ENCODE measurements around the gene CASP8AP2.
"Not testable (repeated sequence)": the region's sequence is repeated elsewhere in the genome, so short reads cannot be mapped to it uniquely, and the experiment has no call there.

Gene CASP8AP2

GRCh38 chr6:89818977-89819335 lies 10.7 kb upstream of the CASP8AP2 start:
- no peak for DNase-seq (ENCODE audit: low read depth)
- peak overlapping the region; percentile 98 for H3K4me3 ChIP-seq (ENCODE audit: low read depth, low read length)

- DNase-seq (ENCODE audit: low read depth), result peak; percentile 74
- H3K4me3 ChIP-seq (ENCODE audit: low read depth, low read length), result peak within 1 kb of the TSS; percentile 98
Observed at GRCh38 chr6:89819336-89820130, 10.1 kb upstream of the CASP8AP2 start, which contains the start of gene MDN1. Gene MDN1, minus strand, starts transcription at chr6:89819794. Its CDS starts 187 bp downstream, at chr6:89819607.

GRCh38 chr6:89826029-89826528 lies 3.6 kb upstream of the CASP8AP2 start:
- no peak for DNase-seq (ENCODE audit: low read depth)
- no peak overlapping the region for H3K4me3 ChIP-seq (ENCODE audit: low read depth, low read length)

- not testable (repeated sequence) for DNase-seq (ENCODE audit: low read depth)
- H3K4me3 ChIP-seq (ENCODE audit: low read depth, low read length), result peak overlapping the region; percentile 92
Observed at GRCh38 chr6:89828475-89828987, 1.1 kb upstream of the CASP8AP2 start.

- peak overlapping the region; percentile 92 for H3K4me3 ChIP-seq (ENCODE audit: low read depth, low read length)
- DNase-seq (ENCODE audit: low read depth), result no peak
Observed at GRCh38 chr6:89828988-89829471, 650 bp upstream of the CASP8AP2 start.

- H3K4me3 ChIP-seq (ENCODE audit: low read depth, low read length), result peak overlapping the region; percentile 92
- no peak for DNase-seq (ENCODE audit: low read depth)
Observed at GRCh38 chr6:89830170-89830809, 610 bp downstream of the CASP8AP2 start.

- no peak for DNase-seq (ENCODE audit: low read depth)
- no peak overlapping the region for H3K4me3 ChIP-seq (ENCODE audit: low read depth, low read length)
Observed at GRCh38 chr6:89834884-89835792, 5.5 kb downstream of the CASP8AP2 start.

GRCh38 chr6:89836639-89837222 lies 7.1 kb downstream of the CASP8AP2 start:
- H3K4me3 ChIP-seq (ENCODE audit: low read depth, low read length), result no peak overlapping the region
- DNase-seq (ENCODE audit: low read depth), result no peak

- DNase-seq (ENCODE audit: low read depth), result no peak
- H3K4me3 ChIP-seq (ENCODE audit: low read depth, low read length), result no peak overlapping the region
Observed at GRCh38 chr6:89840538-89840937, 10.9 kb downstream of the CASP8AP2 start.

- no peak for DNase-seq (ENCODE audit: low read depth)
Observed at GRCh38 chr6:89842228-89842627, 12.5 kb downstream of the CASP8AP2 start.

GRCh38 chr6:89843070-89843469 lies 13.4 kb downstream of the CASP8AP2 start:
- no peak for DNase-seq (ENCODE audit: low read depth)
- no peak overlapping the region for H3K4me3 ChIP-seq (ENCODE audit: low read depth, low read length)

More at GRCh38 chr6:89842228-89842627, 12.5 kb downstream of the CASP8AP2 start:
- H3K4me3 ChIP-seq (ENCODE audit: low read depth, low read length), result no peak overlapping the region

GRCh38 chr6:89847513-89847912 lies 17.8 kb downstream of the CASP8AP2 start:
- not testable (repeated sequence) for H3K4me3 ChIP-seq (ENCODE audit: low read depth, low read length); DNase-seq (ENCODE audit: low read depth)

- no peak for DNase-seq (ENCODE audit: low read depth)
- H3K4me3 ChIP-seq (ENCODE audit: low read depth, low read length), result no peak overlapping the region
Observed at GRCh38 chr6:89853068-89853467, 23.4 kb downstream of the CASP8AP2 start.

- no peak overlapping the region for H3K4me3 ChIP-seq (ENCODE audit: low read depth, low read length)
- no peak for DNase-seq (ENCODE audit: low read depth)
Observed at GRCh38 chr6:89858041-89858440, 28.4 kb downstream of the CASP8AP2 start.

- no peak overlapping the region for H3K4me3 ChIP-seq (ENCODE audit: low read depth, low read length)
- no peak for DNase-seq (ENCODE audit: low read depth)
Observed at GRCh38 chr6:89859744-89860143, 30.1 kb downstream of the CASP8AP2 start.

GRCh38 chr6:89862273-89862672 lies 32.6 kb downstream of the CASP8AP2 start:
- no peak overlapping the region for H3K4me3 ChIP-seq (ENCODE audit: low read depth, low read length)

GRCh38 chr6:89862698-89863097 lies 33.0 kb downstream of the CASP8AP2 start:
- H3K4me3 ChIP-seq (ENCODE audit: low read depth, low read length), result no peak overlapping the region
- no peak for DNase-seq (ENCODE audit: low read depth)

More at GRCh38 chr6:89862273-89862672, 32.6 kb downstream of the CASP8AP2 start:
- no peak for DNase-seq (ENCODE audit: low read depth)

- no peak for DNase-seq (ENCODE audit: low read depth)
- H3K4me3 ChIP-seq (ENCODE audit: low read depth, low read length), result no peak overlapping the region
Observed at GRCh38 chr6:89866024-89866678, 36.5 kb downstream of the CASP8AP2 start.

Measured in skeletal muscle cell (primary cell).